ENCODE results near the gene C2orf74. TPM values are rescaled to one million over a fixed set of nuclear protein-coding genes. Genes with fewer than 3 reads are reported as not detected.
"Not testable (repeated sequence)": the region's sequence is repeated elsewhere in the genome, so short reads cannot be mapped to it uniquely, and the experiment has no call there.

Gene C2orf74
- 14.8 TPM for polyA plus RNA-seq (2013, experiment 1 of 2)
- 16.2 TPM for polyA plus RNA-seq (2013, experiment 2 of 2)

GRCh38 chr2:61161888-61162287 lies at the start of gene C2orf74:
Gene C2orf74 (plus strand): TSS chr2:61162188. CDS start chr2:61162515, 327 bp downstream.
- Histone ChIP-seq H3K9ac (ENCODE audit: low read depth, low read length) (no peak within 1 kb of the TSS), H3K4me1 (ENCODE audit: insufficient read depth, low read length) (no peaks in the 10 kb centered on the region), H3K27me3 (ENCODE audit: insufficient read depth, low read length) (no peaks in the 10 kb centered on the region), H3K36me3 (ENCODE audit: insufficient read depth, low read length) (peaks cover 28% of the 10 kb centered on the region), H3K9me3 (ENCODE audit: insufficient read depth, low read depth, low read length) (no peaks in the 10 kb centered on the region), H3K27ac (ENCODE audit: low read depth, low read length) (no peak within 1 kb of the TSS), H3K4me3 (ENCODE audit: low read length) (no peak within 1 kb of the TSS)
- WGBS: 91% methylated on average over 4 of the region's 5 CpGs

- 80% methylated on average over 6 of the region's 6 CpGs for WGBS
- Histone ChIP-seq H3K4me1 (ENCODE audit: insufficient read depth, low read length) (no peaks in the 10 kb centered on the region), H3K9me3 (ENCODE audit: insufficient read depth, low read depth, low read length) (peaks cover 30% of the 10 kb centered on the region), H3K36me3 (ENCODE audit: insufficient read depth, low read length) (peaks cover 49% of the 10 kb centered on the region), H3K9ac (ENCODE audit: low read depth, low read length) (no peak overlapping the region), H3K27me3 (ENCODE audit: insufficient read depth, low read length) (no peaks in the 10 kb centered on the region), H3K27ac (ENCODE audit: low read depth, low read length) (no peak overlapping the region), H3K4me3 (ENCODE audit: low read length) (no peak overlapping the region)
Observed at GRCh38 chr2:61114147-61114546, 47.8 kb upstream of the C2orf74 start.

- Histone ChIP-seq H3K27ac (ENCODE audit: low read depth, low read length) (no peak overlapping the region), H3K9me3 (ENCODE audit: insufficient read depth, low read depth, low read length) (peaks cover 30% of the 10 kb centered on the region), H3K27me3 (ENCODE audit: insufficient read depth, low read length) (no peaks in the 10 kb centered on the region), H3K36me3 (ENCODE audit: insufficient read depth, low read length) (peaks cover 54% of the 10 kb centered on the region), H3K4me3 (ENCODE audit: low read length) (no peak overlapping the region), H3K9ac (ENCODE audit: low read depth, low read length) (no peak overlapping the region), H3K4me1 (ENCODE audit: insufficient read depth, low read length) (no peaks in the 10 kb centered on the region)
- WGBS: no CpG with 5 or more reads among the region's 2 CpGs
Observed at GRCh38 chr2:61116302-61116701, 45.7 kb upstream of the C2orf74 start.

GRCh38 chr2:61117534-61117933 lies 44.5 kb upstream of the C2orf74 start:
- WGBS: 98% methylated on average over 1 of the region's 1 CpG
- H3K27me3 ChIP-seq (ENCODE audit: insufficient read depth, low read length): no peaks in the 10 kb centered on the region
- no peak overlapping the region for H3K9ac ChIP-seq (ENCODE audit: low read depth, low read length)
- H3K4me1 ChIP-seq (ENCODE audit: insufficient read depth, low read length): no peaks in the 10 kb centered on the region
- H3K9me3 ChIP-seq (ENCODE audit: insufficient read depth, low read depth, low read length): peaks cover 22% of the 10 kb centered on the region
- no peak overlapping the region for H3K27ac ChIP-seq (ENCODE audit: low read depth, low read length)
- H3K36me3 ChIP-seq (ENCODE audit: insufficient read depth, low read length): peaks cover 43% of the 10 kb centered on the region
- H3K4me3 ChIP-seq (ENCODE audit: low read length): no peak overlapping the region

- H3K4me3 ChIP-seq (ENCODE audit: low read length): no peak overlapping the region
- no peaks in the 10 kb centered on the region for H3K9me3 ChIP-seq (ENCODE audit: insufficient read depth, low read depth, low read length)
- H3K36me3 ChIP-seq (ENCODE audit: insufficient read depth, low read length): no peaks in the 10 kb centered on the region
- peaks cover 11% of the 10 kb centered on the region; the same call in 1 of the 2 replicates for H3K4me1 ChIP-seq (ENCODE audit: insufficient read depth, low read length)
- 73% methylated on average over 2 of the region's 3 CpGs for WGBS
- no peak overlapping the region for H3K27ac ChIP-seq (ENCODE audit: low read depth, low read length)
- no peak overlapping the region for H3K9ac ChIP-seq (ENCODE audit: low read depth, low read length)
- H3K27me3 ChIP-seq (ENCODE audit: insufficient read depth, low read length): no peaks in the 10 kb centered on the region
Observed at GRCh38 chr2:61125123-61125710, 36.8 kb upstream of the C2orf74 start.

GRCh38 chr2:61125798-61126197 lies 36.2 kb upstream of the C2orf74 start:
- Histone ChIP-seq H3K4me3 (ENCODE audit: low read length) (no peak overlapping the region), H3K9me3 (ENCODE audit: insufficient read depth, low read depth, low read length) (no peaks in the 10 kb centered on the region), H3K27ac (ENCODE audit: low read depth, low read length) (no peak overlapping the region), H3K36me3 (ENCODE audit: insufficient read depth, low read length) (no peaks in the 10 kb centered on the region), H3K4me1 (ENCODE audit: insufficient read depth, low read length) (peaks cover 11% of the 10 kb centered on the region; the same call in 1 of the 2 replicates), H3K9ac (ENCODE audit: low read depth, low read length) (no peak overlapping the region), H3K27me3 (ENCODE audit: insufficient read depth, low read length) (no peaks in the 10 kb centered on the region)
- 83% methylated on average over 3 of the region's 3 CpGs for WGBS

- not testable (repeated sequence) for H3K4me3 ChIP-seq (ENCODE audit: low read length); H3K9ac ChIP-seq (ENCODE audit: low read depth, low read length); H3K36me3 ChIP-seq (ENCODE audit: insufficient read depth, low read length); H3K27ac ChIP-seq (ENCODE audit: low read depth, low read length); H3K27me3 ChIP-seq (ENCODE audit: insufficient read depth, low read length); H3K9me3 ChIP-seq (ENCODE audit: insufficient read depth, low read depth, low read length)
- 92% methylated on average over 5 of the region's 6 CpGs for WGBS
- H3K4me1 ChIP-seq (ENCODE audit: insufficient read depth, low read length): peaks cover 11% of the 10 kb centered on the region; the same call in 1 of the 2 replicates
Observed at GRCh38 chr2:61128122-61128521, 33.9 kb upstream of the C2orf74 start.

GRCh38 chr2:61134141-61134540 lies 27.8 kb upstream of the C2orf74 start:
- Histone ChIP-seq H3K27ac (ENCODE audit: low read depth, low read length) (no peak overlapping the region), H3K9ac (ENCODE audit: low read depth, low read length) (no peak overlapping the region), H3K36me3 (ENCODE audit: insufficient read depth, low read length) (no peaks in the 10 kb centered on the region), H3K4me3 (ENCODE audit: low read length) (no peak overlapping the region), H3K9me3 (ENCODE audit: insufficient read depth, low read depth, low read length) (no peaks in the 10 kb centered on the region), H3K4me1 (ENCODE audit: insufficient read depth, low read length) (no peaks in the 10 kb centered on the region), H3K27me3 (ENCODE audit: insufficient read depth, low read length) (peaks cover 5% of the 10 kb centered on the region; the same call in 1 of the 2 replicates)
- 88% methylated on average over 4 of the region's 4 CpGs for WGBS

GRCh38 chr2:61135510-61135909 lies 26.5 kb upstream of the C2orf74 start:
- Histone ChIP-seq H3K27me3 (ENCODE audit: insufficient read depth, low read length) (peaks cover 5% of the 10 kb centered on the region; the same call in 1 of the 2 replicates), H3K9me3 (ENCODE audit: insufficient read depth, low read depth, low read length) (no peaks in the 10 kb centered on the region), H3K27ac (ENCODE audit: low read depth, low read length) (no peak overlapping the region), H3K9ac (ENCODE audit: low read depth, low read length) (no peak overlapping the region), H3K4me3 (ENCODE audit: low read length) (no peak overlapping the region), H3K36me3 (ENCODE audit: insufficient read depth, low read length) (no peaks in the 10 kb centered on the region), H3K4me1 (ENCODE audit: insufficient read depth, low read length) (no peaks in the 10 kb centered on the region)
- WGBS: 70% methylated on average over 3 of the region's 3 CpGs

- H3K9ac ChIP-seq (ENCODE audit: low read depth, low read length): no peak overlapping the region
- no peak overlapping the region for H3K27ac ChIP-seq (ENCODE audit: low read depth, low read length)
- no peaks in the 10 kb centered on the region for H3K4me1 ChIP-seq (ENCODE audit: insufficient read depth, low read length)
- WGBS: 95% methylated on average over 4 of the region's 4 CpGs
- no peaks in the 10 kb centered on the region for H3K9me3 ChIP-seq (ENCODE audit: insufficient read depth, low read depth, low read length)
- H3K36me3 ChIP-seq (ENCODE audit: insufficient read depth, low read length): no peaks in the 10 kb centered on the region
- no peak overlapping the region for H3K4me3 ChIP-seq (ENCODE audit: low read length)
- peaks cover 5% of the 10 kb centered on the region; the same call in 1 of the 2 replicates for H3K27me3 ChIP-seq (ENCODE audit: insufficient read depth, low read length)
Observed at GRCh38 chr2:61138859-61139258, 23.1 kb upstream of the C2orf74 start.

GRCh38 chr2:61141151-61141550 lies 20.8 kb upstream of the C2orf74 start:
- H3K27ac ChIP-seq (ENCODE audit: low read depth, low read length): no peak overlapping the region
- no peaks in the 10 kb centered on the region for H3K4me1 ChIP-seq (ENCODE audit: insufficient read depth, low read length)
- H3K9me3 ChIP-seq (ENCODE audit: insufficient read depth, low read depth, low read length): no peaks in the 10 kb centered on the region
- H3K36me3 ChIP-seq (ENCODE audit: insufficient read depth, low read length): no peaks in the 10 kb centered on the region
- 94% methylated on average over 1 of the region's 1 CpG for WGBS
- no peak overlapping the region for H3K9ac ChIP-seq (ENCODE audit: low read depth, low read length)
- H3K4me3 ChIP-seq (ENCODE audit: low read length): no peak overlapping the region
- peaks cover 5% of the 10 kb centered on the region; the same call in 1 of the 2 replicates for H3K27me3 ChIP-seq (ENCODE audit: insufficient read depth, low read length)
